ENCODE data around the gene SPATA31D3. TPM values are rescaled to one million over a fixed set of nuclear protein-coding genes. Genes with fewer than 3 reads are reported as not detected.

Gene SPATA31D3
- total and polyA plus RNA-seq, 2 of the 8 experiments (the other 6 are each of a cell fraction or from before 2014, with no cell fraction given): not detected

GRCh38 chr9:81989700-81990099, 46.4 kb downstream of the SPATA31D3 start:
- H3K4ac ChIP-seq (replicated peaks; ENCODE audit: insufficient read length, low read depth, low read length): no peak overlapping the region
- DNase-seq (ENCODE audit: low read depth in 1 of 2, low spot score in 2 of 2): no peak
- no peaks in the 10 kb centered on the region for H3K36me3 ChIP-seq (ENCODE audit: control insufficient read depth in 2 of 4, insufficient read depth in 4 of 4, low read length in 3 of 4)
- H3K4me1 ChIP-seq (replicated peaks in 1 of 4; ENCODE audit: control insufficient read depth in 3 of 4, insufficient read depth in 4 of 4, low read length in 3 of 4): no peaks in the 10 kb centered on the region
- H2BK120ac ChIP-seq (replicated peaks; ENCODE audit: low read depth, low read length): no peak overlapping the region
- H3K23ac ChIP-seq (ENCODE audit: insufficient read length): no peak overlapping the region
- no peak overlapping the region for H3K4me2 ChIP-seq (ENCODE audit: insufficient read depth in 1 of 2, low read depth in 2 of 2, low read length in 2 of 2)
- H3K4me3 ChIP-seq (ENCODE audit: extremely low read depth in 1 of 4, insufficient read depth in 2 of 4, low read depth in 3 of 4, low read length in 4 of 4): no peak overlapping the region
- H2AK5ac ChIP-seq (ENCODE audit: low read depth, low read length): no peak overlapping the region
- no peak overlapping the region for H3K56ac ChIP-seq (replicated peaks; ENCODE audit: insufficient read length, low read depth, low read length)
- ChIA-PET POLR2A (ENCODE audit: partially characterized antibody) (no interaction called here), CTCF (ENCODE audit: partially characterized antibody) (interaction anchor here (0.6 to 1.0 kb wide), 2 partner anchors 172 to 958 kb away, joined by 3 read pairs; no protein-coding TSS in a partner anchor)
- H3K18ac ChIP-seq (ENCODE audit: extremely low read depth, low read length): no peak overlapping the region
- WGBS, 2 experiments (ENCODE audit: extremely low coverage in 1 of 2, insufficient coverage in 1 of 2, insufficient read length in 1 of 2, insufficient replicate concordance in 2 of 2, low coverage in 1 of 2, low lambda C conversion rate in 2 of 2, missing lambda C conversion rate in 1 of 2): 100% methylated on average over 1 of the region's 1 CpG; no CpG with 5 or more reads in 1 of the 2 experiments
- no peak overlapping the region for H4K5ac ChIP-seq (ENCODE audit: insufficient read length, low read depth, low read length)
- H3K27me3 ChIP-seq (replicated peaks in 1 of 4; ENCODE audit: control insufficient read depth in 3 of 4, extremely low read depth in 1 of 4, insufficient read depth in 3 of 4, low read length in 3 of 4): no peaks in the 10 kb centered on the region
- no peak overlapping the region for H2BK5ac ChIP-seq (ENCODE audit: low read depth, low read length)
- no peaks in the 10 kb centered on the region for H3K79me2 ChIP-seq (ENCODE audit: control insufficient read depth in 1 of 2, insufficient read depth in 2 of 2, low read length in 2 of 2)
- FAIRE-seq: no peak
- no peaks in the 10 kb centered on the region for H4K20me1 ChIP-seq (replicated peaks in 1 of 2; ENCODE audit: control insufficient read depth in 1 of 2, insufficient read depth in 2 of 2, low read length in 2 of 2)
- H3K9me3 ChIP-seq (ENCODE audit: insufficient read depth in 2 of 2, low read depth in 1 of 2, low read length in 1 of 2): no peaks in the 10 kb centered on the region
- no peak overlapping the region for H3K14ac ChIP-seq (ENCODE audit: insufficient read length)
- H3K79me1 ChIP-seq (ENCODE audit: low read depth, low read length): no peaks in the 10 kb centered on the region
- H4K8ac ChIP-seq (ENCODE audit: extremely low read depth, insufficient read depth, low read length): no peak overlapping the region
- no peak overlapping the region for H4K91ac ChIP-seq (replicated peaks; ENCODE audit: insufficient read length, low read length)
- no peak overlapping the region for H2AFZ ChIP-seq (ENCODE audit: low read length)
- no peak overlapping the region for H3K9ac ChIP-seq (replicated peaks in 1 of 4; ENCODE audit: extremely low read depth in 1 of 4, low read depth in 3 of 4, low read length in 3 of 4)
- H2BK12ac ChIP-seq (ENCODE audit: low read depth, low read length): no peak overlapping the region
- no peaks in the 10 kb centered on the region for H3K23me2 ChIP-seq (ENCODE audit: low read depth, low read length)
- H2BK20ac ChIP-seq (ENCODE audit: low read length): no peak overlapping the region
- no peak overlapping the region for H3K27ac ChIP-seq (ENCODE audit: low read depth, low read length)
- no peak overlapping the region for H2BK15ac ChIP-seq (ENCODE audit: low read length)
- TF ChIP-seq GTF2F1 (IDR thresholded peaks at IDR 0.05; ENCODE audit: borderline replicate concordance, low read depth, low read length) (no peak), SIN3A (conservative IDR thresholded peaks at IDR 0.05 in 1 of 2, IDR thresholded peaks at IDR 0.05 in 1 of 2; ENCODE audit: low read depth in 1 of 2, low read length in 2 of 2) (no peak), SIX5 (IDR thresholded peaks at IDR 0.05; ENCODE audit: low read depth, low read length) (no peak), TCF12 (IDR thresholded peaks at IDR 0.05; ENCODE audit: low read depth, low read length) (no peak), CBX5 (IDR thresholded peaks at IDR 0.05; ENCODE audit: low read depth, low read length) (no peak), RAD21 (IDR thresholded peaks at IDR 0.05 in 1 of 2, conservative IDR thresholded peaks at IDR 0.05 in 1 of 2; ENCODE audit: low read depth in 2 of 2, low read length in 2 of 2) (no peak), SP1 (IDR thresholded peaks at IDR 0.05; ENCODE audit: low read depth, low read length) (no peak), ZNF274 (IDR thresholded peaks at IDR 0.05; ENCODE audit: borderline replicate concordance, extremely low read depth, low read length) (no peak), HDAC6 (IDR thresholded peaks at IDR 0.05; ENCODE audit: low read depth, low read length) (no peak), GABPA (IDR thresholded peaks at IDR 0.05; ENCODE audit: borderline replicate concordance, insufficient read depth, low read length) (no peak), SUZ12 (IDR thresholded peaks at IDR 0.05; ENCODE audit: low read length) (no peak)
- TF ChIP-seq, protein P1, sequence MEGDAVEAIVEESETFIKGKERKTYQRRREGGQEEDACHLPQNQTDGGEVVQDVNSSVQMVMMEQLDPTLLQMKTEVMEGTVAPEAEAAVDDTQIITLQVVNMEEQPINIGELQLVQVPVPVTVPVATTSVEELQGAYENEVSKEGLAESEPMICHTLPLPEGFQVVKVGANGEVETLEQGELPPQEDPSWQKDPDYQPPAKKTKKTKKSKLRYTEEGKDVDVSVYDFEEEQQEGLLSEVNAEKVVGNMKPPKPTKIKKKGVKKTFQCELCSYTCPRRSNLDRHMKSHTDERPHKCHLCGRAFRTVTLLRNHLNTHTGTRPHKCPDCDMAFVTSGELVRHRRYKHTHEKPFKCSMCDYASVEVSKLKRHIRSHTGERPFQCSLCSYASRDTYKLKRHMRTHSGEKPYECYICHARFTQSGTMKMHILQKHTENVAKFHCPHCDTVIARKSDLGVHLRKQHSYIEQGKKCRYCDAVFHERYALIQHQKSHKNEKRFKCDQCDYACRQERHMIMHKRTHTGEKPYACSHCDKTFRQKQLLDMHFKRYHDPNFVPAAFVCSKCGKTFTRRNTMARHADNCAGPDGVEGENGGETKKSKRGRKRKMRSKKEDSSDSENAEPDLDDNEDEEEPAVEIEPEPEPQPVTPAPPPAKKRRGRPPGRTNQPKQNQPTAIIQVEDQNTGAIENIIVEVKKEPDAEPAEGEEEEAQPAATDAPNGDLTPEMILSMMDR (IDR thresholded peaks at IDR 0.05; ENCODE audit: control extremely low read depth in 1 of 3, insufficient read depth in 1 of 3, low read depth in 1 of 3, low read length in 3 of 3): no peak

Measured in H1 (cell line).